ENCODE data around the gene CASD1.

DNA sequence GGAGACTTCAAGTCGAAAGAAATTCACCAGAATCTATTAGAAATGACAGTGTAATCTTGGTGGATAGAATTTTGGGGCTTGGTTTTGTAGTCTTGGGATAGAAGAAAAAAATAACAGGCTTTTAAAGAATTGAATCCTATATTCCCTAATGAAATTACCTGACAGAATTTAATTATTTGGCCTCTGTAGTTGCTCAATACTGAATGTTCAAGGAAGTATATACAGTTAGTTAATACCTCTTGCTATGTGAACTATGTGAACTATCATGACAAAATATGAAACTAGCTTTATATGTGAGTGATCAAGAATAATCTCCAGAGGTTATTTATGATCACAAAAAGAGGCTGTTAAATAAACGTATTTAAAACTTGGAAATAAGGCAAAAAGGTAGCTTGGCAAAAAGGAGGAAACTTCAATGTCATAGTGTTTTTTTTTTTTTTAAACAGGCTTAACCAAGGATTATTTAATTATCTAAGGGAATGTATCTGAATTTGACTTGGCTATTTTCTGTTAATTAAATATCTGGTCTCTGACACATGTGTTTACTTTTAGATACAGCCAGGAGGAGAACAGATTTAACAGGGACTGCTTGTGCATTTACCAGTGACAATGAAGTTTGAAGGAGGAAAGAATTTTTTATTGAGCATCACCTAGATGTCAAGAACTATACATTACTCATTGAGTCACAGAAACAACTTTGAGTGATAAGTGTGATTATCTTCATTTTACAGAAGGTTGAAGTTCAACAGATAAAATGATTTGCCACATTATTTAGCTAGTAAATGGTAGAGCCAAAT is 11.5 kb upstream of the CASD1 start:
- TF ChIP-seq, protein P1, sequence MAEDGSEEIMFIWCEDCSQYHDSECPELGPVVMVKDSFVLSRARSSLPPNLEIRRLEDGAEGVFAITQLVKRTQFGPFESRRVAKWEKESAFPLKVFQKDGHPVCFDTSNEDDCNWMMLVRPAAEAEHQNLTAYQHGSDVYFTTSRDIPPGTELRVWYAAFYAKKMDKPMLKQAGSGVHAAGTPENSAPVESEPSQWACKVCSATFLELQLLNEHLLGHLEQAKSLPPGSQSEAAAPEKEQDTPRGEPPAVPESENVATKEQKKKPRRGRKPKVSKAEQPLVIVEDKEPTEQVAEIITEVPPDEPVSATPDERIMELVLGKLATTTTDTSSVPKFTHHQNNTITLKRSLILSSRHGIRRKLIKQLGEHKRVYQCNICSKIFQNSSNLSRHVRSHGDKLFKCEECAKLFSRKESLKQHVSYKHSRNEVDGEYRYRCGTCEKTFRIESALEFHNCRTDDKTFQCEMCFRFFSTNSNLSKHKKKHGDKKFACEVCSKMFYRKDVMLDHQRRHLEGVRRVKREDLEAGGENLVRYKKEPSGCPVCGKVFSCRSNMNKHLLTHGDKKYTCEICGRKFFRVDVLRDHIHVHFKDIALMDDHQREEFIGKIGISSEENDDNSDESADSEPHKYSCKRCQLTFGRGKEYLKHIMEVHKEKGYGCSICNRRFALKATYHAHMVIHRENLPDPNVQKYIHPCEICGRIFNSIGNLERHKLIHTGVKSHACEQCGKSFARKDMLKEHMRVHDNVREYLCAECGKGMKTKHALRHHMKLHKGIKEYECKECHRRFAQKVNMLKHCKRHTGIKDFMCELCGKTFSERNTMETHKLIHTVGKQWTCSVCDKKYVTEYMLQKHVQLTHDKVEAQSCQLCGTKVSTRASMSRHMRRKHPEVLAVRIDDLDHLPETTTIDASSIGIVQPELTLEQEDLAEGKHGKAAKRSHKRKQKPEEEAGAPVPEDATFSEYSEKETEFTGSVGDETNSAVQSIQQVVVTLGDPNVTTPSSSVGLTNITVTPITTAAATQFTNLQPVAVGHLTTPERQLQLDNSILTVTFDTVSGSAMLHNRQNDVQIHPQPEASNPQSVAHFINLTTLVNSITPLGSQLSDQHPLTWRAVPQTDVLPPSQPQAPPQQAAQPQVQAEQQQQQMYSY (CRISPR knock-in tag; IDR thresholded peaks at IDR 0.05): no peak
- TF ChIP-seq BCL11A (IDR thresholded peaks at IDR 0.05; ENCODE audit: low read depth, low read length) (no peak), CREM (IDR thresholded peaks at IDR 0.05; ENCODE audit: low read depth) (no peak), JUND (IDR thresholded peaks at IDR 0.05; ENCODE audit: low read depth, low read length) (no peak), RAD51 (IDR thresholded peaks at IDR 0.05) (no peak)
- TF ChIP-seq, protein P2, sequence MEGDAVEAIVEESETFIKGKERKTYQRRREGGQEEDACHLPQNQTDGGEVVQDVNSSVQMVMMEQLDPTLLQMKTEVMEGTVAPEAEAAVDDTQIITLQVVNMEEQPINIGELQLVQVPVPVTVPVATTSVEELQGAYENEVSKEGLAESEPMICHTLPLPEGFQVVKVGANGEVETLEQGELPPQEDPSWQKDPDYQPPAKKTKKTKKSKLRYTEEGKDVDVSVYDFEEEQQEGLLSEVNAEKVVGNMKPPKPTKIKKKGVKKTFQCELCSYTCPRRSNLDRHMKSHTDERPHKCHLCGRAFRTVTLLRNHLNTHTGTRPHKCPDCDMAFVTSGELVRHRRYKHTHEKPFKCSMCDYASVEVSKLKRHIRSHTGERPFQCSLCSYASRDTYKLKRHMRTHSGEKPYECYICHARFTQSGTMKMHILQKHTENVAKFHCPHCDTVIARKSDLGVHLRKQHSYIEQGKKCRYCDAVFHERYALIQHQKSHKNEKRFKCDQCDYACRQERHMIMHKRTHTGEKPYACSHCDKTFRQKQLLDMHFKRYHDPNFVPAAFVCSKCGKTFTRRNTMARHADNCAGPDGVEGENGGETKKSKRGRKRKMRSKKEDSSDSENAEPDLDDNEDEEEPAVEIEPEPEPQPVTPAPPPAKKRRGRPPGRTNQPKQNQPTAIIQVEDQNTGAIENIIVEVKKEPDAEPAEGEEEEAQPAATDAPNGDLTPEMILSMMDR (IDR thresholded peaks at IDR 0.05 in 2 of 3, conservative IDR thresholded peaks at IDR 0.05 in 1 of 3; ENCODE audit: control insufficient read depth in 2 of 3, extremely low read depth in 1 of 3, insufficient read depth in 1 of 3, low read depth in 3 of 3, low read length in 3 of 3): no peak

Data from GM12878 (cell line).